ENCODE data around the gene L3MBTL4. TPM values are rescaled to one million over a fixed set of nuclear protein-coding genes. Genes with fewer than 3 reads are reported as not detected.

L3MBTL4 gene
- total RNA-seq: 1 to 10 TPM in 1 of 2 donors, under 1 TPM in 1; 0.27 to 5.3 TPM

DNA sequence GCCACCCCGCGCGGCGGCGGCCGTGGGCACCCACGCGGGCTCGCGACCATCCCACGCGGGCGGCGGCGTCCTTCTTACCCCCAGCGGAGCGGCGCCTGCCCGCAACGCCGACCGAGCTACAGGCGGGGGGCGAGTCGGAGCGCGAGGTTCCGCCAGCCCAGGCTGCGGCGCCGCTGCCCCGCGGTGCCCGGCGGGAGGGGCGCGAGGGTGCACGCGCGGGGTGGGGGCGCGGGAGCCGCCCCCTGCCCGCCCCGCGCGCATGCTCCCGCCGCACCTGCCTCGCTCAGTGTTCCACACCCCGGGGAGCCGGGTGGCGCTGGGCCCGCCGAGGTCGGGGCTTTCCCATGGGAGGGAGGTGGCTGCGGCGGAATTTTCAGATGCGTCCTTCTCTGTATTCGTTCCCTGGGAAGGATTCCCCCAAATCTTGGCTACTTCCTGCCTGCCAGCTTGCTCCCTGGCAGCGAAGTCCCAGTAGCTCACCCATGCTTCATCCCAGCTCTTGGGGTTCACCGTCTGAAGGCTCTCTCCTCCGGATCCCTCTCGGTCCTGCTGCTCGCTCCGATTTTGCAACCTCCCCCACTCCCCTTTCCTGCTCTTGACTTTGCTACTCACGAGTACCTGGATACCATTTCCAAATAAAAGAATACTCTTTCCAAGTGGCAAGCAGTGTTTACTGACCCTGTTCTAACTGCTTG, at the start of gene L3MBTL4:
Gene L3MBTL4, minus strand, starts transcription at position 189 of the 695 bp plus-strand sequence. CDS start 103,286 bp downstream, outside the sequence.
- TF ChIP-seq, protein P1, sequence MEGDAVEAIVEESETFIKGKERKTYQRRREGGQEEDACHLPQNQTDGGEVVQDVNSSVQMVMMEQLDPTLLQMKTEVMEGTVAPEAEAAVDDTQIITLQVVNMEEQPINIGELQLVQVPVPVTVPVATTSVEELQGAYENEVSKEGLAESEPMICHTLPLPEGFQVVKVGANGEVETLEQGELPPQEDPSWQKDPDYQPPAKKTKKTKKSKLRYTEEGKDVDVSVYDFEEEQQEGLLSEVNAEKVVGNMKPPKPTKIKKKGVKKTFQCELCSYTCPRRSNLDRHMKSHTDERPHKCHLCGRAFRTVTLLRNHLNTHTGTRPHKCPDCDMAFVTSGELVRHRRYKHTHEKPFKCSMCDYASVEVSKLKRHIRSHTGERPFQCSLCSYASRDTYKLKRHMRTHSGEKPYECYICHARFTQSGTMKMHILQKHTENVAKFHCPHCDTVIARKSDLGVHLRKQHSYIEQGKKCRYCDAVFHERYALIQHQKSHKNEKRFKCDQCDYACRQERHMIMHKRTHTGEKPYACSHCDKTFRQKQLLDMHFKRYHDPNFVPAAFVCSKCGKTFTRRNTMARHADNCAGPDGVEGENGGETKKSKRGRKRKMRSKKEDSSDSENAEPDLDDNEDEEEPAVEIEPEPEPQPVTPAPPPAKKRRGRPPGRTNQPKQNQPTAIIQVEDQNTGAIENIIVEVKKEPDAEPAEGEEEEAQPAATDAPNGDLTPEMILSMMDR (IDR thresholded peaks at IDR 0.05): no peak
- DNase-seq (ENCODE audit: low spot score): no peak
- no peak for ATAC-seq (ENCODE audit: insufficient number of reproducible peaks, low FRiP score, low read depth)
- H3K4me1 ChIP-seq (ENCODE audit: control insufficient read depth in 1 of 2, low read depth in 2 of 2): peaks cover 0 to 6% of the 10 kb centered on the region in 2 donors
- H3K9me3 ChIP-seq: no peaks in the 10 kb centered on the region
- no peaks in the 10 kb centered on the region for H3K36me3 ChIP-seq
- peak within 1 kb of the TSS in 1 of 2 donors; percentile 11 for H3K27ac ChIP-seq
- H3K27me3 ChIP-seq (replicated peaks; ENCODE audit: insufficient read depth): no peaks in the 10 kb centered on the region
- peak within 1 kb of the TSS; percentile 75 for H3K4me3 ChIP-seq

DNA sequence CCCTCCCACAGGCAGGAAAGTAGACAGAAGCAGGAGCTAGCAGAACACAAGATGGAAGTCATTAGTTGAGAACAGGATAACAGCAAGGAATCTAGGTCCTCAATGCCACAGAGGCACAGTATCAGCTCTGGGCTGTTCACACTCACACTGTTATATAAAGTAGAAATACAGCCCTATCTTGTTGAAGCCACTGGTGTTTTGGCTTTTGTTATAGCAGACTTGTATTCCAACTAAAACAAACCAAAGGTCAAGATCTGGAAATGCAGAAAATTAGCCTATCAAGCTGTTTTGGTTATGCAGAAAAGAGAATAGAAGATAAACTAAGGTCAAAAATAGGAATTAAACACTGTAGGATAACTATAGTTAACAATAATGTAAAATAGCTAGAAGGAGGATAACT, 37.5 kb upstream of the L3MBTL4 start:
- H3K4me1 ChIP-seq (ENCODE audit: control insufficient read depth in 1 of 2, low read depth in 2 of 2): no peaks in the 10 kb centered on the region
- TF ChIP-seq, protein P1 (IDR thresholded peaks at IDR 0.05): no peak
- no peak for ATAC-seq (ENCODE audit: insufficient number of reproducible peaks, low FRiP score, low read depth)

DNA sequence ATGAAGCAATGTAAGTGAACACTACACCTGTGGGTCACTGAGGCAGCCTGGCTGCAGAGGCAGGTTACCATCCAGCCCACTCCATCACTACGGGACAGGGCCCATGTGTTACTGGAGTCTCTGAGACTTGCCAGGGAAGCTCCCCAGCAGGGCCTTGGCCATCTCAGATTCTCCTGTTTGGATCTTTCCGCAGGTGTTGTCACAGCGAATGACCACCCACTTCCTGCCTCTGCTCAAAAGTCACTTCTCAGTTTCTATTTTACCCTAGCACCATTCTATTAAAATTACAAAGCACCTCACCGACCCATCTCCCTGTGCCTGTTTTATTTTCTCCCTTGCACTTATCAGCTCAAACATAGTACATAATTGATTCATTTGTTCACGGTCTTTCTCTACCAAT, 34.5 kb upstream of the L3MBTL4 start:
- TF ChIP-seq, protein P1 (IDR thresholded peaks at IDR 0.05): no peak
- ATAC-seq (ENCODE audit: insufficient number of reproducible peaks, low FRiP score, low read depth) (no peak), DNase-seq (ENCODE audit: low spot score) (no peak)
- H3K27me3 ChIP-seq (replicated peaks; ENCODE audit: insufficient read depth): no peaks in the 10 kb centered on the region
- no peaks in the 10 kb centered on the region for H3K36me3 ChIP-seq
- no peak overlapping the region for H3K4me3 ChIP-seq
- H3K4me1 ChIP-seq (ENCODE audit: control insufficient read depth in 1 of 2, low read depth in 2 of 2): no peaks in the 10 kb centered on the region
- no peak overlapping the region for H3K27ac ChIP-seq
- H3K9me3 ChIP-seq: no peaks in the 10 kb centered on the region

More for the DNA sequence above, 37.5 kb upstream of the L3MBTL4 start:
- H3K4me3 ChIP-seq: no peak overlapping the region
- no peaks in the 10 kb centered on the region for H3K36me3 ChIP-seq
- no peaks in the 10 kb centered on the region for H3K27me3 ChIP-seq (replicated peaks; ENCODE audit: insufficient read depth)
- no peak for DNase-seq (ENCODE audit: low spot score)
- no peak overlapping the region for H3K27ac ChIP-seq
- no peaks in the 10 kb centered on the region for H3K9me3 ChIP-seq

DNA sequence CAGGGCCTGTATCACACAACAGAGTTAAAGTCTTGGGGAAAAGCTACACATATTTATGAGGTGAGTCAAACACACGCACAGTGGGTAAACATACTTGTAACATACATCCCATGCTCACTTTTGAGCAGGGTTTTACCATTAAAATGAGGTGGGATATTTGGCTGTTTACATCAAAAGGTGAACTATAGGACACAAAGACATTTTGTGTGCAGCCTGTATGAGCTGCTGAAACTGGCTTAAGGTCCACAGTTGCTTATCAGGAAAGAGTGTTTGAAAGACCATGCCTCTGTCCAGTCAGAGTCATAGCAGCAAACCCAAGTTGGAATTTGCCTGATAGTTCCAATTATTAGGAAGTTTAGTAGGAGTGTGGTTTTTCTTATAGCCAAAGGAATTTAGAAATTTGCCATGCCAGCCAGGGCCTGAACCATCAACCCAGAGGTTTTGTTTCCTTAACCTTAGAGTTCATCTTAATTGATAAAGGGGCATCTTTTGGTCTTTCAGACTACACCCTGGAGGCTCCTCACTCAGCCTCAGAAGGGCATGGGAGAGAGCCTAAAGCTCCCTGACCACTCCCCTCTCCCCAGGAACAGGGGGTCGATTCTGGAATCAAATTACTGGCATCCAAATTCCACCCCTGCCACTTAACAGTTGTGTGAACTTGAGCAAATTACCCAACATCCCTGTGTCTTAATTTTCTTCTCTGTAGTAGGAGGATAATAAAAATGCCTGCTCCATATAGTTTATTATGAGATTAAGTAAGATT, 29.9 kb upstream of the L3MBTL4 start:
- Histone ChIP-seq H3K27ac (no peak overlapping the region), H3K27me3 (replicated peaks; ENCODE audit: insufficient read depth) (no peaks in the 10 kb centered on the region), H3K9me3 (no peaks in the 10 kb centered on the region), H3K36me3 (no peaks in the 10 kb centered on the region), H3K4me1 (ENCODE audit: control insufficient read depth in 1 of 2, low read depth in 2 of 2) (no peaks in the 10 kb centered on the region), H3K4me3 (no peak overlapping the region)
- ATAC-seq (ENCODE audit: insufficient number of reproducible peaks, low FRiP score, low read depth) (no peak), DNase-seq (ENCODE audit: low spot score) (no peak)
- TF ChIP-seq, protein P1 (IDR thresholded peaks at IDR 0.05): no peak

DNA sequence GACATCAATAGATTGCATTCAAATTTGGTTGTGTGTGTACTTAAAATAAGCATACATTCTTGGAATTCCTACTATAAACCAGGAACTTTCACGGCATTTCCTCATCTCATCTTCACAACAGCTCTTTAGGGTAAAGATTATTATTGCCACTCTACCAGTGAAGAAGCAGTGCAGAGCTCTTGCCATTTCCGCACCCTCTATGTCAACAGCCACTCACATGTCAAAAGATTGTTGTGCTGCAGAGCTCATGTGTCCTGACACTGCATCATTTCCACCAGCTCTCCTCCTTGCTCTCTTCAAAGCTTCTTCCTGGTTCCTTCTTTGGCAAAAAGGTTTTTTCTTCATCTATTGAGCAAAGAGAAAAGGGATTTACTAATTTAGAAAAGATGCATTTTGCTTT, 26.5 kb upstream of the L3MBTL4 start:
- TF ChIP-seq, protein P1 (IDR thresholded peaks at IDR 0.05): no peak
- Histone ChIP-seq H3K9me3 (no peaks in the 10 kb centered on the region), H3K36me3 (no peaks in the 10 kb centered on the region), H3K4me3 (no peak overlapping the region), H3K27ac (no peak overlapping the region), H3K27me3 (replicated peaks; ENCODE audit: insufficient read depth) (no peaks in the 10 kb centered on the region), H3K4me1 (ENCODE audit: control insufficient read depth in 1 of 2, low read depth in 2 of 2) (no peaks in the 10 kb centered on the region)
- no peak for DNase-seq (ENCODE audit: low spot score)
- no peak for ATAC-seq (ENCODE audit: insufficient number of reproducible peaks, low FRiP score, low read depth)
